Ascending aorta (tissue), 2 donors: ENCODE measurements around the gene EML4. TPM values are rescaled to one million over a fixed set of nuclear protein-coding genes. Genes with fewer than 3 reads are reported as not detected.

Source experiments
- DNase-seq, 2 donors: peaks; one replicate each; pipeline ENCODE4 v3.0.0-alpha.2; 2019; ENCODE audit warnings: low spot score in 2 of 2
- H3K27ac ChIP-seq, 2 donors: fragments of 200-600 bp; sonication (generic); one replicate each; pipeline ENCODE4 v1.5.1; 2016 to 2017; ENCODE audit warnings: mild to moderate bottlenecking in 1 of 2
- H3K27me3 ChIP-seq: fragments of 200-600 bp; sonication (generic); one replicate; pipeline ENCODE4 v1.5.1; 2017
- H3K36me3 ChIP-seq, 2 donors: fragments of 200-600 bp; sonication (generic); one replicate each; pipeline ENCODE4 v1.5.1; 2016
- H3K4me1 ChIP-seq, 2 donors: fragments of 200-600 bp; sonication (generic); one replicate each; pipeline ENCODE4 v1.5.1; 2016 to 2017; ENCODE audit warnings: mild to moderate bottlenecking in 1 of 2
- H3K4me3 ChIP-seq, 2 donors: fragments of 200-600 bp; sonication (generic); one replicate each; pipeline ENCODE4 v1.5.1; 2016 to 2017; ENCODE audit warnings: mild to moderate bottlenecking in 1 of 2
- H3K9me3 ChIP-seq, 2 donors: fragments of 200-600 bp; sonication (generic); one replicate each; pipeline ENCODE4 v1.5.1; 2016
- CTCF ChIP-seq, 3 experiments: fragments of 200-600 bp in 2 of 3; fragments of 450-650 bp in 1 of 3; sonication (generic) in 2 of 3; IDR thresholded peaks; one replicate each; pipeline ENCODE4 v1.5.1; 2016 to 2019; ENCODE audit warnings: antibody characterized with exemption in 3 of 3, mild to moderate bottlenecking in 1 of 3, moderate library complexity in 1 of 3
- intact Hi-C: fragments of 100-400 bp; cut with DNase I; formaldehyde crosslinking; loops from one replicate; pipeline ENCODE4 v1.15.1; 2023
- total RNA-seq: library from RNA; depleted of rRNA; stranded (reverse); fragments of >200 nt; gene quantifications from one replicate; pipeline ENCODE4 v1.1.0, GENCODE V29; 2016

Gene EML4
- total RNA-seq, 1 donor from 2014 or later = 25.2 TPM

GRCh38 chr2:42274863-42275262 is 105.7 kb downstream of the EML4 start:
- no peak overlapping the region for H3K4me3 ChIP-seq
- DNase-seq = no peak
- no peaks in the 10 kb centered on the region for H3K27me3 ChIP-seq
- H3K4me1 ChIP-seq = peaks cover 0 to 3% of the 10 kb centered on the region in 2 donors
- H3K27ac ChIP-seq = no peak overlapping the region
- intact Hi-C loops = no loop called here
- H3K9me3 ChIP-seq = no peaks in the 10 kb centered on the region
- no peaks in the 10 kb centered on the region for H3K36me3 ChIP-seq
- TF ChIP-seq CTCF (IDR thresholded peaks at IDR 0.05) = no peak

- Histone ChIP-seq H3K36me3 (peaks cover 7 to 34% of the 10 kb centered on the region in 2 donors), H3K4me3 (no peak overlapping the region), H3K4me1 (no peaks in the 10 kb centered on the region), H3K9me3 (no peaks in the 10 kb centered on the region), H3K27me3 (no peaks in the 10 kb centered on the region), H3K27ac (no peak overlapping the region)
- no peak for TF ChIP-seq CTCF (IDR thresholded peaks at IDR 0.05)
- no peak for DNase-seq
- intact Hi-C loops = no loop called here
Measured at GRCh38 chr2:42281416-42282081, 112.4 kb downstream of the EML4 start.

DNA sequence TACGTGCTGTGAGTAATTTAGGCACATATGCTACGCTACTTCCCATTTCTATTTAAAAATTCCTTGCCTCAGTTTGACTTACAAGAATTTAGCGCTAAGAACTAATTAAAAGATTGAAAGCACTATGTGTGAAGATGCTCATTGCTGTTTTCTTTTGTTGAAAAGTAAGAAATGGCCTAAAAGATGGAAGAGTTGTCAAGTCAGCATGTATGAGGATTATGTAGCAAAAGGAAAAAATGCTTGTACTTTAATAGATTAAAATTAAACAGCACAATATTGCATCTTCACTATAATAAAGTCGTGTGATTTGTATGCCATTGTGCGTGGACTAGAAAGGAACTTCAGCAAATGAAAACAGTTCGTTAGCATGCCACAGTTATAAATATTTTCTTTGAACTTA is 114.9 kb downstream of the EML4 start:
- H3K4me3 ChIP-seq = no peak overlapping the region
- no peaks in the 10 kb centered on the region for H3K27me3 ChIP-seq
- H3K9me3 ChIP-seq = no peaks in the 10 kb centered on the region
- intact Hi-C loops = no loop called here
- H3K36me3 ChIP-seq = peaks cover 15 to 42% of the 10 kb centered on the region in 2 donors
- no peak for DNase-seq
- no peak overlapping the region for H3K27ac ChIP-seq
- no peak for TF ChIP-seq CTCF (IDR thresholded peaks at IDR 0.05)
- H3K4me1 ChIP-seq = no peaks in the 10 kb centered on the region

DNA sequence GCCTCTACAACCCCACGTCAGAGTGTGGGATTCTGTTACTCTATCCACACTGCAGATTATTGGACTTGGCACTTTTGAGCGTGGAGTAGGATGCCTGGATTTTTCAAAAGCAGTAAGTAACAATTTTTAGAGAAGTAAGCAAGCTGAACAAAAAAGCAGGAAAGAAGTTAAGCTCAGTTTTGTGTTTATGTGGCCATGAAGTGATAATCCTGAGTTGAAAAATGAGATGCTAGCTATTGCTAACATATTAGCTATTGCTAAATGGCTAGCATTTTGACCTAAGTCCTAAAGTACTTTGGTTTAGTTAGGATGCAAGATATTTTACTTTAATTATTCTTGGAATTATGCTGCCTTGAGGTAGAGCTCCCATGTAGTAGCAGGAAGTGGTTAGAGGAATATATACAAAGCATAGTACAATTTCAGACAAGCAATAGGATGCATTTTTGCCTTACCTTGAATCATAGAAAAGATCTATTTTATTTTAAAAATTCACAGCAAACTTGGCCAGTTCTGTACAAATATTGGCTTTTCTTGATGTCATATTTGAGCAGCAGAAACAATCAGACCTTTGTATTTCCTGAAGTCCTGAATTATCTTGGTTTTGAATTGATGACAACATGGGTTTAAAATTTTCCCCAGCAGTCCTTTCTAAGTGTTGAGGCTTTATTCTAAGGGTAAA is 117.3 kb downstream of the EML4 start:
- no peak for TF ChIP-seq CTCF (IDR thresholded peaks at IDR 0.05)
- H3K36me3 ChIP-seq = peaks cover 16 to 43% of the 10 kb centered on the region in 2 donors

DNA sequence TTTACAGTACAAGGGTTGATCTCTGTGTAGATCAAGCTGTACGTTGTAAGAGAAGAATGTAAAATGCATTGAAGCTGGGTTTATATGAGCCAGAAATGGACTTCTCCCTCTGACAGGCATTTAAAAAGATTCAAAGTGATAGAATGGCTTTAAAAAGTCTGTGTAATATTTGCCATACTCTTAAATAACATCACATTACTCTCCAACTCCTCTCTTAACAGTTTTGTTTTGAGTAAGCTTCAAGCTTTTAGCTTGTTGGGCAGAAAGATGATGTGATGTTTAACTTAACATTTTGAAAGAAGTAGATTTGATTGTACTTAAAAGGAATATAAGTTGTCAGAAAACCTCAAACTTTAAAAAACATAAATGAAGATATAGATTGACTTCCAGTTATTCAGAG is 119.7 kb downstream of the EML4 start:
- H3K27ac ChIP-seq = no peak overlapping the region
- H3K9me3 ChIP-seq = no peaks in the 10 kb centered on the region
- TF ChIP-seq CTCF (IDR thresholded peaks at IDR 0.05) = no peak
- peaks cover 22 to 41% of the 10 kb centered on the region in 2 donors for H3K36me3 ChIP-seq
- intact Hi-C loops = no loop called here
- H3K27me3 ChIP-seq = no peaks in the 10 kb centered on the region
- H3K4me3 ChIP-seq = no peak overlapping the region
- no peaks in the 10 kb centered on the region for H3K4me1 ChIP-seq
- no peak for DNase-seq

More for the DNA sequence above, 117.3 kb downstream of the EML4 start:
- no peaks in the 10 kb centered on the region for H3K9me3 ChIP-seq
- no peaks in the 10 kb centered on the region for H3K27me3 ChIP-seq
- intact Hi-C loops = no loop called here
- no peak overlapping the region for H3K27ac ChIP-seq
- no peak for DNase-seq
- H3K4me1 ChIP-seq = no peaks in the 10 kb centered on the region
- H3K4me3 ChIP-seq = no peak overlapping the region
